ENCODE measurements around the gene EIF4A3. TPM values are rescaled to one million over a fixed set of nuclear protein-coding genes. Genes with fewer than 3 reads are reported as not detected.

EIF4A3 gene
- total RNA-seq, 4 donors from 2014 or later, result 31.0 to 61.0 (median 39.8) TPM

DNA sequence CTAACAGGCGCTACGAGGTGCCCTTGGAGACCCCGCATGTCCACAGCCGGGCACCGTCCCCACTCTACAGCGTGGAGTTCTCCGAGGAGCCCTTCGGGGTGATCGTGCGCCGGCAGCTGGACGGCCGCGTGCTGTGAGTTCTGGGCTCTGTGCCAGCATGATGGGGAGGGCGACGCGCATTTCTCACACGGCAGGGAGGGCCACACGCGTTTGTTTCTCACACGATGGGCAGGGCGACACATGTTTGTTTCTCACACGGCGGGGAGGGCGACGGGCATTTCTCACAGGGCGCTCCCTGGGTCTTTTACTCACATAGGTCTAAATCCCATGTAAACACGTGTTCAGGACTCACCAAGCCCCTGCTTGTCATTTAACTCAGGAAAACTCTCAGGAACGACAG, 41.2 kb downstream of the EIF4A3 start:
- H3K36me3 ChIP-seq, result peaks cover 0 to 44% (median 21%) of the 10 kb centered on the region in 4 donors
- no peak for DNase-seq (ENCODE audit: extremely low spot score)

DNA sequence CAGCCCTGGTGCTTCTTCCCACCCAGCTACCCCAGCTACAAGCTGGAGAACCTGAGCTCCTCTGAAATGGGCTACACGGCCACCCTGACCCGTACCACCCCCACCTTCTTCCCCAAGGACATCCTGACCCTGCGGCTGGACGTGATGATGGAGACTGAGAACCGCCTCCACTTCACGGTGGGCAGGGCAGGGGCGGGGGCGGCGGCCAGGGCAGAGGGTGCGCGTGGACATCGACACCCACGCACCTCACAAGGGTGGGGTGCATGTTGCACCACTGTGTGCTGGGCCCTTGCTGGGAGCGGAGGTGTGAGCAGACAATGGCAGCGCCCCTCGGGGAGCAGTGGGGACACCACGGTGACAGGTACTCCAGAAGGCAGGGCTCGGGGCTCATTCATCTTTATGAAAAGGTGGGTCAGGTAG, 42.0 kb downstream of the EIF4A3 start:
- TF ChIP-seq EP300 (IDR thresholded peaks at IDR 0.05) (no peak), POLR2A (IDR thresholded peaks at IDR 0.05; ENCODE audit: low read depth) (no peak), POLR2AphosphoS5 (IDR thresholded peaks at IDR 0.05) (no peak)
- TF ChIP-seq, protein P1, sequence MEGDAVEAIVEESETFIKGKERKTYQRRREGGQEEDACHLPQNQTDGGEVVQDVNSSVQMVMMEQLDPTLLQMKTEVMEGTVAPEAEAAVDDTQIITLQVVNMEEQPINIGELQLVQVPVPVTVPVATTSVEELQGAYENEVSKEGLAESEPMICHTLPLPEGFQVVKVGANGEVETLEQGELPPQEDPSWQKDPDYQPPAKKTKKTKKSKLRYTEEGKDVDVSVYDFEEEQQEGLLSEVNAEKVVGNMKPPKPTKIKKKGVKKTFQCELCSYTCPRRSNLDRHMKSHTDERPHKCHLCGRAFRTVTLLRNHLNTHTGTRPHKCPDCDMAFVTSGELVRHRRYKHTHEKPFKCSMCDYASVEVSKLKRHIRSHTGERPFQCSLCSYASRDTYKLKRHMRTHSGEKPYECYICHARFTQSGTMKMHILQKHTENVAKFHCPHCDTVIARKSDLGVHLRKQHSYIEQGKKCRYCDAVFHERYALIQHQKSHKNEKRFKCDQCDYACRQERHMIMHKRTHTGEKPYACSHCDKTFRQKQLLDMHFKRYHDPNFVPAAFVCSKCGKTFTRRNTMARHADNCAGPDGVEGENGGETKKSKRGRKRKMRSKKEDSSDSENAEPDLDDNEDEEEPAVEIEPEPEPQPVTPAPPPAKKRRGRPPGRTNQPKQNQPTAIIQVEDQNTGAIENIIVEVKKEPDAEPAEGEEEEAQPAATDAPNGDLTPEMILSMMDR (IDR thresholded peaks at IDR 0.05), result no peak
- Histone ChIP-seq H3K4me3 (no peak overlapping the region), H3K27me3 (no peaks in the 10 kb centered on the region), H3K36me3 (peaks cover 0 to 36% (median 21%) of the 10 kb centered on the region in 4 donors), H3K9me3 (no peaks in the 10 kb centered on the region), H3K4me1 (peaks cover 14 to 41% (median 27%) of the 10 kb centered on the region in 4 donors), H3K27ac (replicated peaks in 1 of 4) (no peak overlapping the region)
- intact Hi-C loops (cut with DNase I), result loop anchor here (5.0 kb wide), 1 partner anchor 42 kb away; the partner anchor contains the start of gene EIF4A3
- no peak for DNase-seq (ENCODE audit: extremely low spot score)
- 89% methylated on average over 14 of the region's 18 CpGs for WGBS

More for the DNA sequence above, 41.2 kb downstream of the EIF4A3 start:
- WGBS, result 69% methylated on average over 21 of the region's 29 CpGs
- Histone ChIP-seq H3K4me3 (no peak overlapping the region), H3K27ac (replicated peaks in 1 of 4) (no peak overlapping the region), H3K27me3 (no peaks in the 10 kb centered on the region), H3K9me3 (no peaks in the 10 kb centered on the region), H3K4me1 (peaks cover 10 to 35% (median 22%) of the 10 kb centered on the region in 4 donors)
- TF ChIP-seq POLR2AphosphoS5 (IDR thresholded peaks at IDR 0.05) (peak in 1 of 2 donors; percentile 15), POLR2A (IDR thresholded peaks at IDR 0.05; ENCODE audit: low read depth) (no peak)
- TF ChIP-seq, protein P1 (IDR thresholded peaks at IDR 0.05), result no peak
- intact Hi-C loops (cut with DNase I), result no loop called here

DNA sequence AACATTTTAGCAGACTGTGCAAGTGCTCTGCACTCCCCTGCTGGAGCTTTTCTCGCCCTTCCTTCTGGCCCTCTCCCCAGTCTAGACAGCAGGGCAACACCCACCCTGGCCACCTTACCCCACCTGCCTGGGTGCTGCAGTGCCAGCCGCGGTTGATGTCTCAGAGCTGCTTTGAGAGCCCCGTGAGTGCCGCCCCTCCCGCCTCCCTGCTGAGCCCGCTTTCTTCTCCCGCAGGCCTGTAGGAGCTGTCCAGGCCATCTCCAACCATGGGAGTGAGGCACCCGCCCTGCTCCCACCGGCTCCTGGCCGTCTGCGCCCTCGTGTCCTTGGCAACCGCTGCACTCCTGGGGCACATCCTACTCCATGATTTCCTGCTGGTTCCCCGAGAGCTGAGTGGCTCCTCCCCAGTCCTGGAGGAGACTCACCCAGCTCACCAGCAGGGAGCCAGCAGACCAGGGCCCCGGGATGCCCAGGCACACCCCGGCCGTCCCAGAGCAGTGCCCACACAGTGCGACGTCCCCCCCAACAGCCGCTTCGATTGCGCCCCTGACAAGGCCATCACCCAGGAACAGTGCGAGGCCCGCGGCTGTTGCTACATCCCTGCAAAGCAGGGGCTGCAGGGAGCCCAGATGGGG, 42.5 kb downstream of the EIF4A3 start:
- intact Hi-C loops (cut with DNase I), result loop anchor here (5.0 kb wide), 1 partner anchor 43 kb away; the partner anchor contains the start of gene EIF4A3
- Histone ChIP-seq H3K4me1 (peaks cover 14 to 41% (median 27%) of the 10 kb centered on the region in 4 donors), H3K9me3 (no peaks in the 10 kb centered on the region), H3K36me3 (peaks cover 0 to 32% (median 15%) of the 10 kb centered on the region in 4 donors), H3K27me3 (no peaks in the 10 kb centered on the region), H3K4me3 (no peak overlapping the region), H3K27ac (replicated peaks in 1 of 4) (no peak overlapping the region)
- 74% methylated on average over 22 of the region's 26 CpGs for WGBS
- DNase-seq (ENCODE audit: extremely low spot score), result no peak
- no peak for TF ChIP-seq POLR2AphosphoS5 (IDR thresholded peaks at IDR 0.05)
- TF ChIP-seq EP300 (IDR thresholded peaks at IDR 0.05), result no peak
- TF ChIP-seq, protein P1 (IDR thresholded peaks at IDR 0.05), result no peak
- no peak for TF ChIP-seq POLR2A (IDR thresholded peaks at IDR 0.05; ENCODE audit: low read depth)

DNA sequence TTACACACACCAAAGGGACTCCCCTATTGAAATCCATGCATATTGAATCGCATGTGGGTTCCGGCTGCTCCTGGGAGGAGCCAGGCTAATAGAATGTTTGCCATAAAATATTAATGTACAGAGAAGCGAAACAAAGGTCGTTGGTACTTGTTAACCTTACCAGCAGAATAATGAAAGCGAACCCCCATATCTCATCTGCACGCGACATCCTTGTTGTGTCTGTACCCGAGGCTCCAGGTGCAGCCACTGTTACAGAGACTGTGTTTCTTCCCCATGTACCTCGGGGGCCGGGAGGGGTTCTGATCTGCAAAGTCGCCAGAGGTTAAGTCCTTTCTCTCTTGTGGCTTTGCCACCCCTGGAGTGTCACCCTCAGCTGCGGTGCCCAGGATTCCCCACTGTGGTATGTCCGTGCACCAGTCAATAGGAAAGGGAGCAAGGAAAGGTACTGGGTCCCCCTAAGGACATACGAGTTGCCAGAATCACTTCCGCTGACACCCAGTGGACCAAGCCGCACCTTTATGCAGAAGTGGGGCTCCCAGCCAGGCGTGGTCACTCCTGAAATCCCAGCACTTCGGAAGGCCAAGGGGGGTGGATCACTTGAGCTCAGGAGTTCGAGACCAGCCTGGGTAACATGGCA, 43.4 kb downstream of the EIF4A3 start:
- H3K36me3 ChIP-seq, result peaks cover 0 to 23% (median 10%) of the 10 kb centered on the region in 4 donors
- intact Hi-C loops (cut with DNase I), result loop anchor here (5.0 kb wide), 1 partner anchor 44 kb away; the partner anchor contains the start of gene EIF4A3
- DNase-seq (ENCODE audit: extremely low spot score), result no peak
- no peak overlapping the region for H3K4me3 ChIP-seq
- WGBS, result 95% methylated on average over 16 of the region's 19 CpGs
- H3K27me3 ChIP-seq, result no peaks in the 10 kb centered on the region
- H3K9me3 ChIP-seq, result no peaks in the 10 kb centered on the region
- H3K4me1 ChIP-seq, result peaks cover 14 to 41% (median 27%) of the 10 kb centered on the region in 4 donors
- no peak overlapping the region for H3K27ac ChIP-seq (replicated peaks in 1 of 4)
- TF ChIP-seq EP300 (IDR thresholded peaks at IDR 0.05) (no peak), POLR2AphosphoS5 (IDR thresholded peaks at IDR 0.05) (no peak), POLR2A (IDR thresholded peaks at IDR 0.05; ENCODE audit: low read depth) (no peak)
- TF ChIP-seq, protein P1 (IDR thresholded peaks at IDR 0.05), result no peak

All from esophagus muscularis mucosa (tissue), 4 donors.